HepG2 (cell line): Measurements from ENCODE around the gene SNX21. TPM values are rescaled to one million over a fixed set of nuclear protein-coding genes. Genes with fewer than 3 reads are reported as not detected.

Source experiments
- ARID2 ChIP-seq: sonication (generic); formaldehyde crosslinking; IDR thresholded peaks from 2 replicates; pipeline ENCODE4 v1.8.1; 2022; ENCODE audit warnings: mild to moderate bottlenecking, missing genetic modification reagents, borderline replicate concordance
- ARNT2 ChIP-seq: sonication (generic); formaldehyde crosslinking; IDR thresholded peaks from 2 replicates; pipeline ENCODE4 v1.8.0; 2022; ENCODE audit warnings: mild to moderate bottlenecking, low read depth, missing genetic modification reagents, moderate library complexity
- CBX2 ChIP-seq, 2 experiments: fragments of 200-600 bp in 1 of 2; sonication (generic); formaldehyde crosslinking in 1 of 2; IDR thresholded peaks; 2 replicates each; pipeline versions ENCODE4 v1.7.0 to v1.8.1; 2018 to 2022; ENCODE audit warnings: low read depth in 2 of 2, low read length in 1 of 2, mild to moderate bottlenecking in 1 of 2, missing genetic modification reagents in 1 of 2
- CENPBD1 ChIP-seq: sonication (generic); formaldehyde crosslinking; IDR thresholded peaks from 2 replicates; pipeline ENCODE4 v1.8.0; 2022; ENCODE audit warnings: missing genetic modification reagents, low read depth, mild to moderate bottlenecking, borderline replicate concordance
- HOXA3 ChIP-seq: sonication (generic); formaldehyde crosslinking; IDR thresholded peaks from 2 replicates; pipeline ENCODE4 v1.5.0; 2020; ENCODE audit warnings: missing genetic modification reagents
- HOXA7 ChIP-seq: sonication (generic); formaldehyde crosslinking; IDR thresholded peaks from 2 replicates; pipeline ENCODE4 v1.8.1; 2022; ENCODE audit warnings: mild to moderate bottlenecking, missing genetic modification reagents, moderate library complexity
- JUN ChIP-seq: sonication (generic); formaldehyde crosslinking; IDR thresholded peaks from 2 replicates; pipeline ENCODE4 v1.4.0; 2020; ENCODE audit warnings: mild to moderate bottlenecking, missing genetic modification reagents
- JUND ChIP-seq: sonication (generic); formaldehyde crosslinking; IDR thresholded peaks from 2 replicates; pipeline ENCODE4 v1.8.0; 2022; ENCODE audit warnings: mild to moderate bottlenecking, missing genetic modification reagents
- MAF1 ChIP-seq: sonication (generic); formaldehyde crosslinking; IDR thresholded peaks from 2 replicates; pipeline ENCODE4 v1.5.0; 2020; ENCODE audit warnings: missing genetic modification reagents, borderline replicate concordance
- NCOA2 ChIP-seq: sonication (generic); formaldehyde crosslinking; IDR thresholded peaks from 2 replicates; pipeline ENCODE4 v1.8.0; 2022; ENCODE audit warnings: inconsistent platforms
- NFKB2 ChIP-seq: sonication (generic); formaldehyde crosslinking; IDR thresholded peaks from 2 replicates; pipeline ENCODE4 v1.4.0; 2020; ENCODE audit warnings: missing genetic modification reagents, borderline replicate concordance
- NR2C2 ChIP-seq: sonication (generic); formaldehyde crosslinking; IDR thresholded peaks from 2 replicates; pipeline ENCODE4 v1.4.0; 2020; ENCODE audit warnings: missing genetic modification reagents, mild to moderate bottlenecking, moderate library complexity, borderline replicate concordance
- SIN3B ChIP-seq: fragments of 150-350 bp; IDR thresholded peaks from 2 replicates; pipeline ENCODE4 v1.6.1; 2014; ENCODE audit warnings: low read length
- SMAD9 ChIP-seq: sonication (generic); formaldehyde crosslinking; IDR thresholded peaks from 2 replicates; pipeline ENCODE4 v1.5.1; 2020; ENCODE audit warnings: mild to moderate bottlenecking, missing genetic modification reagents
- TBX3 ChIP-seq: fragments of 450-650 bp; IDR thresholded peaks from 2 replicates; pipeline ENCODE4 v1.6.1; 2017; ENCODE audit warnings: antibody characterized with exemption, mild to moderate bottlenecking, inconsistent platforms, borderline replicate concordance
- TRIM24 ChIP-seq: sonication (generic); formaldehyde crosslinking; IDR thresholded peaks from 2 replicates; pipeline ENCODE4 v1.8.0; 2022; ENCODE audit warnings: mild to moderate bottlenecking, missing genetic modification reagents
- ZFAT ChIP-seq: sonication (generic); formaldehyde crosslinking; conservative IDR thresholded peaks from 2 replicates; pipeline ENCODE4 v1.8.1; 2023; ENCODE audit warnings: missing genetic modification reagents, inconsistent platforms
- ZFP90 ChIP-seq: sonication (generic); formaldehyde crosslinking; IDR thresholded peaks from 2 replicates; pipeline ENCODE4 v1.8.0; 2022; ENCODE audit warnings: missing genetic modification reagents, mild to moderate bottlenecking, inconsistent platforms, borderline replicate concordance
- ZFYVE20 ChIP-seq: sonication (generic); formaldehyde crosslinking; IDR thresholded peaks from 2 replicates; pipeline ENCODE4 v1.8.0; 2023; ENCODE audit warnings: low read depth, mild to moderate bottlenecking, moderate library complexity, missing genetic modification reagents, borderline replicate concordance
- ZMAT5 ChIP-seq: sonication (generic); formaldehyde crosslinking; IDR thresholded peaks from 2 replicates; pipeline ENCODE4 v1.5.0; 2020; ENCODE audit warnings: mild to moderate bottlenecking, low read depth, missing genetic modification reagents, borderline replicate concordance
- ZNF850 ChIP-seq: sonication (generic); formaldehyde crosslinking; conservative IDR thresholded peaks from 2 replicates; pipeline ENCODE4 v1.9.0; 2021; ENCODE audit warnings: mild to moderate bottlenecking, missing genetic modification reagents
- ZSCAN22 ChIP-seq: sonication (generic); formaldehyde crosslinking; IDR thresholded peaks from 2 replicates; pipeline ENCODE4 v1.4.0; 2020; ENCODE audit warnings: mild to moderate bottlenecking, missing genetic modification reagents
- polyA plus RNA-seq, 8 experiments: library from polyadenylated mRNA; depleted of rRNA in 3 of 8; stranded (reverse) in 7 of 8; unstranded in 1 of 8; fragments of >200 nt; fragmentation: Illumina TruSeq in 4 of 8; extraction: Trizol in 4 of 8; gene quantifications; 2 replicates each; pipeline versions ENCODE4 v1.2.1 to v1.2.3, GENCODE V29; 2011 to 2016; ENCODE audit warnings: low read depth in 4 of 8, missing spikeins in 1 of 8, mixed read lengths in 1 of 8; ENCODE audit not compliant: insufficient read depth in 1 of 8
- total RNA-seq, 5 experiments: library from RNA; depleted of rRNA; stranded (reverse); fragments of >200 nt; fragmentation: Illumina TruSeq; extraction: Trizol; gene quantifications; 2 replicates each; pipeline ENCODE4 v1.2.3, GENCODE V29; 2016; ENCODE audit warnings: low read depth in 1 of 5
- TF ChIP-seq, protein P1 (sequence below): sonication (generic); formaldehyde crosslinking; IDR thresholded peaks from 2 replicates; pipeline ENCODE4 v1.5.0; 2020; ENCODE audit warnings: missing genetic modification reagents, mild to moderate bottlenecking, borderline replicate concordance
- TF ChIP-seq, protein P2 (sequence below): sonication (generic); formaldehyde crosslinking; conservative IDR thresholded peaks from 2 replicates; pipeline ENCODE4 v1.5.0; 2020; ENCODE audit warnings: missing genetic modification reagents
- TF ChIP-seq, protein P3 (sequence below): sonication (generic); formaldehyde crosslinking; IDR thresholded peaks from 2 replicates; pipeline ENCODE4 v1.5.0; 2020; ENCODE audit warnings: missing genetic modification reagents

The SNX21 gene
- total and polyA plus RNA-seq, 2 of the 13 experiments (the other 11 are each of a cell fraction or from before 2014, with no cell fraction given): 7.7 to 12.8 TPM

- TF ChIP-seq, protein P1, sequence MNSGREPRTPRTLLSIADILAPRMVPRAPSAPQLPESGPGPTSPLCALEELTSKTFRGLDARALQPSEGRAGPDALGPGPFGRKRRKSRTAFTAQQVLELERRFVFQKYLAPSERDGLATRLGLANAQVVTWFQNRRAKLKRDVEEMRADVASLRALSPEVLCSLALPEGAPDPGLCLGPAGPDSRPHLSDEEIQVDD: peak; percentile 90; the same call in 1 of the 2 replicates
- TF ChIP-seq ZNF850 (CRISPR knock-in tag) (no peak), NFKB2 (CRISPR knock-in tag) (peak; percentile 49; the same call in 1 of the 2 replicates), ZSCAN22 (CRISPR knock-in tag) (no peak), MAF1 (peak; percentile 40; the same call in 1 of the 2 replicates), JUN (CRISPR knock-in tag) (no peak), HOXA3 (CRISPR knock-in tag) (peak; percentile 72; the same call in 1 of the 2 replicates), ZFP90 (CRISPR knock-in tag) (no peak; the same call in 1 of the 2 replicates), ZMAT5 (CRISPR knock-in tag) (no peak), TBX3 (peak; percentile 43; the same call in 1 of the 2 replicates), ARID2 (CRISPR knock-in tag) (peak; percentile 97; the same call in 1 of the 2 replicates), NR2C2 (CRISPR knock-in tag) (peak; percentile 95), ZFYVE20 (CRISPR knock-in tag) (no peak), CBX2 (IDR thresholded peaks at IDR 0.05; ENCODE audit: low read depth, low read length) (no peak), CBX2 (CRISPR knock-in tag; IDR thresholded peaks at IDR 0.05; ENCODE audit: low read depth) (no peak), ARNT2 (no peak; the same call in 1 of the 2 replicates), SIN3B (peak; percentile 48; the same call in 1 of the 2 replicates), HOXA7 (CRISPR knock-in tag) (no peak), JUND (no peak; the same call in 1 of the 2 replicates), SMAD9 (CRISPR knock-in tag) (0 out of 2 replicates have a peak, but pooled peaks have one; percentile 86), ZFAT (CRISPR knock-in tag) (no peak), CENPBD1 (CRISPR knock-in tag) (no peak), TRIM24 (CRISPR knock-in tag) (no peak), NCOA2 (CRISPR knock-in tag) (no peak; the same call in 1 of the 2 replicates)
- TF ChIP-seq, protein P2, sequence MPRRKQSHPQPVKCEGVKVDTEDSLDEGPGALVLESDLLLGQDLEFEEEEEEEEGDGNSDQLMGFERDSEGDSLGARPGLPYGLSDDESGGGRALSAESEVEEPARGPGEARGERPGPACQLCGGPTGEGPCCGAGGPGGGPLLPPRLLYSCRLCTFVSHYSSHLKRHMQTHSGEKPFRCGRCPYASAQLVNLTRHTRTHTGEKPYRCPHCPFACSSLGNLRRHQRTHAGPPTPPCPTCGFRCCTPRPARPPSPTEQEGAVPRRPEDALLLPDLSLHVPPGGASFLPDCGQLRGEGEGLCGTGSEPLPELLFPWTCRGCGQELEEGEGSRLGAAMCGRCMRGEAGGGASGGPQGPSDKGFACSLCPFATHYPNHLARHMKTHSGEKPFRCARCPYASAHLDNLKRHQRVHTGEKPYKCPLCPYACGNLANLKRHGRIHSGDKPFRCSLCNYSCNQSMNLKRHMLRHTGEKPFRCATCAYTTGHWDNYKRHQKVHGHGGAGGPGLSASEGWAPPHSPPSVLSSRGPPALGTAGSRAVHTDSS (CRISPR knock-in tag): peak; percentile 97; the same call in 1 of the 2 replicates
- TF ChIP-seq, protein P3, sequence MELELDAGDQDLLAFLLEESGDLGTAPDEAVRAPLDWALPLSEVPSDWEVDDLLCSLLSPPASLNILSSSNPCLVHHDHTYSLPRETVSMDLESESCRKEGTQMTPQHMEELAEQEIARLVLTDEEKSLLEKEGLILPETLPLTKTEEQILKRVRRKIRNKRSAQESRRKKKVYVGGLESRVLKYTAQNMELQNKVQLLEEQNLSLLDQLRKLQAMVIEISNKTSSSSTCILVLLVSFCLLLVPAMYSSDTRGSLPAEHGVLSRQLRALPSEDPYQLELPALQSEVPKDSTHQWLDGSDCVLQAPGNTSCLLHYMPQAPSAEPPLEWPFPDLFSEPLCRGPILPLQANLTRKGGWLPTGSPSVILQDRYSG (CRISPR knock-in tag): 0 out of 2 replicates have a peak, but pooled peaks have one; percentile 54
These were observed 23.7 kb downstream of the SNX21 start, which contains the start of the genes ACOT8 and ZSWIM3 (continued) for GRCh38 chr20:45857114-45857881.
